WTC11 (cell line): Measurements from ENCODE around the gene ENTPD8. TPM values are rescaled to one million over a fixed set of nuclear protein-coding genes. Genes with fewer than 3 reads are reported as not detected.

Experiments used
- ATAC-seq: fragments of 200-7000 bp; cut with Tn5 transposase; 2 replicates; pipeline ENCODE4 v1.10.0; 2021; ENCODE audit warnings: mild to moderate bottlenecking, moderate library complexity
- CTCF ChIA-PET: fragments of 300-600 bp; sonication (Branson Sonifier 250); formaldehyde crosslinking; loops from one replicate; lab custom pipeline; 2021; ENCODE audit warnings: antibody characterized with exemption; lab: Charles Lee
- POLR2A ChIA-PET: fragments of 350-600 bp; sonication (Branson Sonifier 250); formaldehyde crosslinking; loops from one replicate; lab custom pipeline; 2021; ENCODE audit warnings: antibody characterized with exemption; lab: Charles Lee
- DNase-seq: peaks from one replicate; pipeline ENCODE4 v3.0.0; 2021; ENCODE audit warnings: low spot score
- H3K27ac Mint-ChIP-seq: 2 replicates; pipeline ENCODE4 v1.8.0; 2021; ENCODE audit warnings: mixed read lengths
- H3K27me3 Mint-ChIP-seq: 2 replicates; pipeline ENCODE4 v1.8.0; 2021; ENCODE audit warnings: low read depth, mild to moderate bottlenecking, moderate library complexity, mixed read lengths
- H3K36me3 Mint-ChIP-seq: 2 replicates; pipeline ENCODE4 v1.8.0; 2021; ENCODE audit warnings: mixed read lengths
- H3K4me1 Mint-ChIP-seq: 2 replicates; pipeline ENCODE4 v1.8.0; 2022; ENCODE audit warnings: mixed read lengths
- H3K4me3 Mint-ChIP-seq: 2 replicates; pipeline ENCODE4 v1.8.0; 2021; ENCODE audit warnings: mild to moderate bottlenecking, moderate library complexity, mixed read lengths
- H3K9me3 Mint-ChIP-seq: 2 replicates; pipeline ENCODE4 v1.8.0; 2021; ENCODE audit warnings: mixed read lengths
- ARID4B ChIP-seq: sonication (generic); formaldehyde crosslinking; IDR thresholded peaks from 2 replicates; pipeline ENCODE4 v1.8.0; 2023; ENCODE audit warnings: missing genetic modification reagents, mild to moderate bottlenecking, borderline replicate concordance
- ATF1 ChIP-seq: sonication (generic); formaldehyde crosslinking; IDR thresholded peaks from 2 replicates; pipeline ENCODE4 v1.8.1; 2023; ENCODE audit warnings: mild to moderate bottlenecking, moderate library complexity, missing genetic modification reagents
- CREB1 ChIP-seq: sonication (generic); formaldehyde crosslinking; IDR thresholded peaks from 2 replicates; pipeline ENCODE4 v1.8.0; 2023; ENCODE audit warnings: mild to moderate bottlenecking, missing genetic modification reagents
- FOXP1 ChIP-seq: sonication (generic); formaldehyde crosslinking; IDR thresholded peaks from 2 replicates; pipeline ENCODE4 v1.8.0; 2022; ENCODE audit warnings: missing genetic modification reagents, mild to moderate bottlenecking, moderate library complexity, borderline replicate concordance
- FOXP4 ChIP-seq: sonication (generic); formaldehyde crosslinking; IDR thresholded peaks from 2 replicates; pipeline ENCODE4 v1.8.0; 2022; ENCODE audit warnings: mild to moderate bottlenecking, missing genetic modification reagents
- HMGA2 ChIP-seq: fragments of 250-450 bp; sonication (Bioruptor Pico); IDR thresholded peaks from 2 replicates; pipeline ENCODE4 v1.4.0; 2021; ENCODE audit warnings: mild to moderate bottlenecking, moderate library complexity
- JUN ChIP-seq: sonication (generic); formaldehyde crosslinking; IDR thresholded peaks from 2 replicates; pipeline ENCODE4 v1.8.0; 2023; ENCODE audit warnings: mild to moderate bottlenecking, missing genetic modification reagents
- NFE2L1 ChIP-seq: sonication (generic); formaldehyde crosslinking; IDR thresholded peaks from 2 replicates; pipeline ENCODE4 v1.8.1; 2023; ENCODE audit warnings: missing genetic modification reagents
- OVOL2 ChIP-seq: fragments of 250-450 bp; sonication (Bioruptor Pico); IDR thresholded peaks from 2 replicates; pipeline ENCODE4 v1.9.0; 2021; ENCODE audit warnings: mild to moderate bottlenecking, borderline replicate concordance
- PREB ChIP-seq: sonication (generic); formaldehyde crosslinking; IDR thresholded peaks from 2 replicates; pipeline ENCODE4 v1.8.1; 2022; ENCODE audit warnings: mild to moderate bottlenecking, missing genetic modification reagents, moderate library complexity, borderline replicate concordance
- PRRX2 ChIP-seq: fragments of 250-450 bp; sonication (Bioruptor Pico); IDR thresholded peaks from 2 replicates; pipeline ENCODE4 v1.8.0; 2021; ENCODE audit warnings: mild to moderate bottlenecking
- RELA ChIP-seq: sonication (generic); formaldehyde crosslinking; IDR thresholded peaks from 2 replicates; pipeline ENCODE4 v1.8.1; 2022; ENCODE audit warnings: missing genetic modification reagents, mild to moderate bottlenecking, borderline replicate concordance
- SMAD3 ChIP-seq: sonication (generic); formaldehyde crosslinking; IDR thresholded peaks from 2 replicates; pipeline ENCODE4 v1.8.0; 2022; ENCODE audit warnings: missing genetic modification reagents, mild to moderate bottlenecking, borderline replicate concordance
- ZMAT4 ChIP-seq: fragments of 250-450 bp; sonication (Bioruptor Pico); IDR thresholded peaks from 2 replicates; pipeline ENCODE4 v1.9.0; 2021; ENCODE audit warnings: mild to moderate bottlenecking
- ZNF219 ChIP-seq: sonication (generic); formaldehyde crosslinking; IDR thresholded peaks from 2 replicates; pipeline ENCODE4 v1.8.0; 2023; ENCODE audit warnings: missing genetic modification reagents, mild to moderate bottlenecking, borderline replicate concordance
- total RNA-seq: library from RNA; stranded (reverse); gene quantifications from 3 replicates; pipeline ENCODE4 v1.2.3, GENCODE V29; 2021
- TF ChIP-seq, protein P1 (sequence below): sonication (generic); formaldehyde crosslinking; IDR thresholded peaks from 2 replicates; pipeline ENCODE4 v1.8.1; 2022; ENCODE audit warnings: missing genetic modification reagents, borderline replicate concordance
- TF ChIP-seq, protein P2 (sequence below): sonication (generic); formaldehyde crosslinking; IDR thresholded peaks from 2 replicates; pipeline ENCODE4 v1.8.1; 2023; ENCODE audit warnings: mild to moderate bottlenecking, missing genetic modification reagents
- TF ChIP-seq, protein P3 (sequence below): fragments of 250-450 bp; sonication (Bioruptor Pico); IDR thresholded peaks from 2 replicates; pipeline ENCODE4 v2.1.2; 2022; ENCODE audit warnings: mild to moderate bottlenecking, moderate library complexity

The ENTPD8 gene
- total RNA-seq, 1 experiment from 2014 or later = 2.3 TPM

DNA sequence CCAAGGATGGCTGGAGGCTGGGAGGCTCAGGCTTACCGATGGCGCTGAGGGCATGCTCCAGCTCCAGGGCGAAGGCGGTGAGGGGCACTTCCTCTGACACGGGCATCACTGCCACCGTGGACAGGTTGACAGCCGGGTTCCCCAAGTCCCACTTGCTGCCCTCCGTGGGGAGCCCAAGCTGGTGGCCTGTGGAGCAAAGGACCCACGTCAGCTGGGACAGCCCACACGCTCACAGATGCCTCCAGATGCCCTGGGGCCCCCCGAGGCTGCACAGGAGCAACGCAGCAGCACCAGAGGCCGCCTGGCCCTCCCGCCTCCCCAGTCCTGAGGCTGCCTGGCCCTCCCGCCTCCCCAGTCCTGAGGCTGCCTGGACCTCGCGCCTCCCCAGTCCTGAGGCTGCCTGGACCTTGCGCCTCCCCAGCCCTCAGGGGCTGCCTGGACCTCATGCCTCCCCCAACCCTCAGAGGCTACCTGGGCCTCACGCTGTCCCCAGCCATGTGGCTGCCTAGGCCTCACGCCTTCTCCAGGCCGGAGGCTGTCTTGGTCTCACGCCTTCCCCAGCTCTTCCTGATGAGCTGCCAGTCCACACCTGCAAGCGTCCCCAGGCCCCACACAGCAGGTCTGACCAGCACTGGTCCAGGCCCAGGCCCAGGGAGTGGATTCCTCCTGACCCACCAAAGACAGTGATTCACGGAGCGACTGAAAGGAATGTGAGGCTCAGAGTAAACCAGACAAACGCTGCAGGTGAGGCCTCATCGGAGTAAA, 43.6 kb upstream of the ENTPD8 start:
- ChIA-PET CTCF (no interaction called here), POLR2A (no interaction called here)
- no peak for ATAC-seq
- no peak overlapping the region for H3K4me3 Mint-ChIP-seq
- H3K27me3 Mint-ChIP-seq = no peaks in the 10 kb centered on the region
- H3K27ac Mint-ChIP-seq = peak overlapping the region; percentile 76; the same call in 1 of the 2 replicates
- TF ChIP-seq ZNF219 (no peak), ARID4B (no peak), NFE2L1 (CRISPR knock-in tag) (no peak), FOXP4 (no peak)
- TF ChIP-seq, protein P1, sequence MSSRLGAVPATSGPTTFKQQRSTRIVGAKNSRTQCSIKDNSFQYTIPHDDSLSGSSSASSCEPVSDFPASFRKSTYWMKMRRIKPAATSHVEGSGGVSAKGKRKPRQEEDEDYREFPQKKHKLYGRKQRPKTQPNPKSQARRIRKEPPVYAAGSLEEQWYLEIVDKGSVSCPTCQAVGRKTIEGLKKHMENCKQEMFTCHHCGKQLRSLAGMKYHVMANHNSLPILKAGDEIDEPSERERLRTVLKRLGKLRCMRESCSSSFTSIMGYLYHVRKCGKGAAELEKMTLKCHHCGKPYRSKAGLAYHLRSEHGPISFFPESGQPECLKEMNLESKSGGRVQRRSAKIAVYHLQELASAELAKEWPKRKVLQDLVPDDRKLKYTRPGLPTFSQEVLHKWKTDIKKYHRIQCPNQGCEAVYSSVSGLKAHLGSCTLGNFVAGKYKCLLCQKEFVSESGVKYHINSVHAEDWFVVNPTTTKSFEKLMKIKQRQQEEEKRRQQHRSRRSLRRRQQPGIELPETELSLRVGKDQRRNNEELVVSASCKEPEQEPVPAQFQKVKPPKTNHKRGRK (CRISPR knock-in tag) = no peak
- no peaks in the 10 kb centered on the region for H3K36me3 Mint-ChIP-seq
- H3K4me1 Mint-ChIP-seq = no peaks in the 10 kb centered on the region
- no peaks in the 10 kb centered on the region for H3K9me3 Mint-ChIP-seq
- no peak for DNase-seq

DNA sequence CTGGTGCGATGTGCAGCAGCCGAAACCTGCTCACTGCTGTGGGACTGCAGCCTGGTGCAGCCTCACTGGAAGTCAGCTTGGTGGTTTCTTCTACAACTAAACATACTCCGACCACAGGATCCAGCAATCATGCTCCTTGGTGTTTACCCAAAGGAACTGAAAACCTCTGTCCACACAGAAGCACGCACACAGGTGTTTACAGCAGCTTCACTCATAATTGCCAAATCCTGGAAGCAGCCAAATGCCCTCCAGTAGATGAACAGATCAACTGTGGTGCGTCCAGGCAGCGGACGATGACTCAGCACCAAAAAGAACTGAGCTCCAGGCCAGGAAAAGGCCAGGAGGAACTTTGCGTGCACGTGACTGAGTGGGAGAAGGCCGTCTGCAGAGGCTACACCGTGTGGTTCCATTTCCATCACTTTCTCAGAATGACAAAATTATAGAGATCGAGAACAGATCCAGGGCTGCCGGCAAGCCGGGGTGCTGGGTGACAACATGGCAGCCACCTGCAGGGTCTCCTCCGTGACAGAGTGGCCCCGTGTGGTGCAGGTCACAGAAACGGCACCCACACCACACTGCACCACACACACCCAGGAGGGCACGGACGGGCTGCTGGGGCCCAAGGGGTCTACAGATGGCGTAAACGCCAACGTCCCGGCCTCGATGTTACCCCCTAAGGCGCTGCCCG, 41.1 kb upstream of the ENTPD8 start:
- H3K27ac Mint-ChIP-seq = 0 out of 2 replicates have a peak overlapping the region, but pooled peaks have one; percentile 57
- no peak overlapping the region for H3K4me3 Mint-ChIP-seq
- H3K9me3 Mint-ChIP-seq = no peaks in the 10 kb centered on the region
- H3K36me3 Mint-ChIP-seq = no peaks in the 10 kb centered on the region
- DNase-seq (no peak), ATAC-seq (no peak)
- no peaks in the 10 kb centered on the region for H3K27me3 Mint-ChIP-seq
- POLR2A ChIA-PET = interaction anchor here (0.6 kb wide), 1 partner anchor 41 kb away, joined by 4 read pairs; no protein-coding TSS in a partner anchor
- CTCF ChIA-PET = interaction anchor here (0.8 to 1.6 kb wide), 2 partner anchors 59 to 195 kb away, joined by 3 to 5 read pairs; partner anchors contain the start of genes EXD3 and NOXA1
- 0 out of 2 replicates have a peak, but pooled peaks cover 4% of the 10 kb centered on the region for H3K4me1 Mint-ChIP-seq
- TF ChIP-seq FOXP4 = no peak
- TF ChIP-seq RELA = no peak
- no peak for TF ChIP-seq OVOL2 (CRISPR knock-in tag)
- no peak for TF ChIP-seq PREB (CRISPR knock-in tag)
- no peak for TF ChIP-seq SMAD3 (CRISPR knock-in tag)
- TF ChIP-seq JUN (CRISPR knock-in tag) = no peak
- no peak for TF ChIP-seq ATF1 (CRISPR knock-in tag)
- no peak for TF ChIP-seq ZMAT4 (CRISPR knock-in tag)
- TF ChIP-seq, protein P2, sequence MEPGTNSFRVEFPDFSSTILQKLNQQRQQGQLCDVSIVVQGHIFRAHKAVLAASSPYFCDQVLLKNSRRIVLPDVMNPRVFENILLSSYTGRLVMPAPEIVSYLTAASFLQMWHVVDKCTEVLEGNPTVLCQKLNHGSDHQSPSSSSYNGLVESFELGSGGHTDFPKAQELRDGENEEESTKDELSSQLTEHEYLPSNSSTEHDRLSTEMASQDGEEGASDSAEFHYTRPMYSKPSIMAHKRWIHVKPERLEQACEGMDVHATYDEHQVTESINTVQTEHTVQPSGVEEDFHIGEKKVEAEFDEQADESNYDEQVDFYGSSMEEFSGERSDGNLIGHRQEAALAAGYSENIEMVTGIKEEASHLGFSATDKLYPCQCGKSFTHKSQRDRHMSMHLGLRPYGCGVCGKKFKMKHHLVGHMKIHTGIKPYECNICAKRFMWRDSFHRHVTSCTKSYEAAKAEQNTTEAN = no peak
- no peak for TF ChIP-seq CREB1 (CRISPR knock-in tag)
- no peak for TF ChIP-seq HMGA2 (CRISPR knock-in tag)
- no peak for TF ChIP-seq FOXP1 (CRISPR knock-in tag)
- no peak for TF ChIP-seq PRRX2 (CRISPR knock-in tag)
- TF ChIP-seq, protein P3, sequence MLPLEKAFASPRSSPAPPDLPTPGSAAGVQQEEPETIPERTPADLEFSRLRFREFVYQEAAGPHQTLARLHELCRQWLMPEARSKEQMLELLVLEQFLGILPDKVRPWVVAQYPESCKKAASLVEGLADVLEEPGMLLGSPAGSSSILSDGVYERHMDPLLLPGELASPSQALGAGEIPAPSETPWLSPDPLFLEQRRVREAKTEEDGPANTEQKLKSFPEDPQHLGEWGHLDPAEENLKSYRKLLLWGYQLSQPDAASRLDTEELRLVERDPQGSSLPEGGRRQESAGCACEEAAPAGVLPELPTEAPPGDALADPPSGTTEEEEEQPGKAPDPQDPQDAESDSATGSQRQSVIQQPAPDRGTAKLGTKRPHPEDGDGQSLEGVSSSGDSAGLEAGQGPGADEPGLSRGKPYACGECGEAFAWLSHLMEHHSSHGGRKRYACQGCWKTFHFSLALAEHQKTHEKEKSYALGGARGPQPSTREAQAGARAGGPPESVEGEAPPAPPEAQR (CRISPR knock-in tag) = no peak
